Activated CD4-positive, alpha-beta T cell treated with anti-CD3 and anti-CD28 coated beads, Interleukin-2, amount 50 U/mL, for 48 hours (primary cell): ENCODE data around the gene RNF225.
"Not testable (repeated sequence)": the region's sequence is repeated elsewhere in the genome, so short reads cannot be mapped to it uniquely, and the experiment has no call there.

Source experiments
- DNase-seq, 2 experiments: peaks; one replicate each; pipeline ENCODE4 v3.0.0-alpha.2; 2020

The RNF225 gene

DNA sequence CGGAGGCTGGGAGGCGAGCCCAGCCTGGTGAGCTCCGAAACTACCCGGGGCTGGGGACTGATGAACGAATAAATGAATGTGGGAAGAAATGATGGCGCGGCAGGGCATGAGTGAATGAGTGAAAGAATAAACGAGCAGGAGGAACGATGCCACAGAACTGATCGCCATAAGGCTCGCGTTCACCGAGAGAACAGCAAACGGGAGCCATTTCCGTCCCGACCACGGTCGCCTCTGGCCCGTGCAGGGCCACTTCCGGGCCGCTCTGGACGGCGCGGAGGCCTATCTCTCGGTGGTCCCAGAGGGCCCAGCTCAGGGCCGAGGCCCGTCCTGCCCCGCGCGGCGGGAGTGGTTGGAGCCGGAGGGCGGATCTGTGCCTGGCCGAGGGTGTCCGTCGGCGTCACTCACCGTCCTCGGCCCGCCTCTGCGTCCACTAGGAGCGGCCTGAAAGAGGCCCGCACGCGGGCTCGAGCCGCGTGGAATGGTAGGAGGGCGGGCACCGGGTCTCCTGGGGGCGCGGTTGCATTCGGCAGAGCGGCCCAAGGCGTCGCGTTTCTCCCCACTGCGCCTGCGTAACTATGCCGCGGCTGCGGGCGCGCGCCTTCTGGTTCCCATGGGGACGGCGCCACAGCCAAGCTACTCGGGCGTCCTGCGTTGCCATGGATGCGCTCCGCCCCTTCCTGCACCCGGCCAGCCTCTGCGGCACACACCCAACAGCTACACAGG, 33.0 kb upstream of the RNF225 start, which contains the start of gene ZNF497:
TSS of gene ZNF497 (minus strand) at position 480 of the 723 bp plus-strand sequence. CDS start 5,116 bp downstream, outside the sequence.
- DNase-seq = peak; percentile 98

DNA sequence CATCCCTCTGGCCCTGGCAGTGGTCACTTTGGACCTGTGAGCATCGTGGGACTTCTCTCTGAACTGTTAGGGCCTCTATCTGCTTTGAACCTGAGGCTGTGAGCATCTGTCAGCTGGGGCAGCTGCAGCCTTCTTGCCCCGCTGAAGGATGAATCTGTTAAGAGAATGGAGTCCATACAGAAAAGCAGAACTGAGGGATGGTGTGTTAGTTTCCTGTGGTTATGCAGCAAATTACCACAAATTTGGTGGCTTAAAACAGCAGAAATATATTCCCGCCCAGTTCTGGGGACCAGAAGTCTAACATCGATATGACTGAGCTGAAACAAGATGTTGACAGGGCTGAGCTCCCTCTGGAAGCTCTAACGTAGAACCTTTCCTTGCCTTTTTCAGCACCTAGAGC, 31.3 kb upstream of the RNF225 start:
- DNase-seq = no peak

DNA sequence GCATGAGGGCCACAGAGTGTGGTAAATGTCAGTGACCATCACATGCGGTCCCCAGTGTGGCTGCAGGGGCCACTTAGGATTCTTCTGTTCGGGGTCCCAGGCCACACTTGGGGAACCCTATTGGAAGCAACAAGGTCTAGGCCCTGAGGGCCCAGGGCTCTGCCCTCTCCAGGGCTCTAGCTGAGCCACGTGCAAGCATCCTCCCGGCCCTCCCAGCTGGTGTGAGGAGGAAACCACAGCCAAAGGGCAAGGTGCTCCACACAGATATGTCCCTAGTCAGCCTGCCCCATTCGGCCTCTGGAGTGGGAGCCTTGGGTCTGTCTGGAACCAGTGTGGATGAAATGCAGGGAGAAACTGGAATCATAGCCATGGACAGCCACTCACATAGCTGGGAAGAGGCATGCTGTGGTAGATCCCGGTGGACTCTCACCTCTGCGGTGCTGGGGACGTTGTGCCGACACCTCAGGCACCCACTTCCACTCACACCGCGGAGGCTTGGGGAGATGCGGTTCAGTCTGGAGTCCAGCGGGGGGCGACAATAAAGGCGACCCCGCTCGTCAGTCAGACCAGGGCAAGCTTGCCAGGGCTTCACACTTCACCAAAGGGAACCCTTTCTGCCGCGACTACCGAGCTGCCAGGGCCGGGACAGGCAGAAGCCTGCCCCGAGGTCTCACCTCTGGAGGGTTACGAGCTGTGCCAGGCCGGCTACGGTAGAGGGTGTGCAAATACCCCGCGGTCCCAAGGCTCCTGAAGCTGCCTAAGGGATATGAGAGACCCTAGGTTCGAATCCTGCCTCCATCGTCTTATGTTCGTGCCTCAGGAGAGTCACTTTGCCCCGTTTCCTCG, 28.6 kb upstream of the RNF225 start:
- no peak for DNase-seq

DNA sequence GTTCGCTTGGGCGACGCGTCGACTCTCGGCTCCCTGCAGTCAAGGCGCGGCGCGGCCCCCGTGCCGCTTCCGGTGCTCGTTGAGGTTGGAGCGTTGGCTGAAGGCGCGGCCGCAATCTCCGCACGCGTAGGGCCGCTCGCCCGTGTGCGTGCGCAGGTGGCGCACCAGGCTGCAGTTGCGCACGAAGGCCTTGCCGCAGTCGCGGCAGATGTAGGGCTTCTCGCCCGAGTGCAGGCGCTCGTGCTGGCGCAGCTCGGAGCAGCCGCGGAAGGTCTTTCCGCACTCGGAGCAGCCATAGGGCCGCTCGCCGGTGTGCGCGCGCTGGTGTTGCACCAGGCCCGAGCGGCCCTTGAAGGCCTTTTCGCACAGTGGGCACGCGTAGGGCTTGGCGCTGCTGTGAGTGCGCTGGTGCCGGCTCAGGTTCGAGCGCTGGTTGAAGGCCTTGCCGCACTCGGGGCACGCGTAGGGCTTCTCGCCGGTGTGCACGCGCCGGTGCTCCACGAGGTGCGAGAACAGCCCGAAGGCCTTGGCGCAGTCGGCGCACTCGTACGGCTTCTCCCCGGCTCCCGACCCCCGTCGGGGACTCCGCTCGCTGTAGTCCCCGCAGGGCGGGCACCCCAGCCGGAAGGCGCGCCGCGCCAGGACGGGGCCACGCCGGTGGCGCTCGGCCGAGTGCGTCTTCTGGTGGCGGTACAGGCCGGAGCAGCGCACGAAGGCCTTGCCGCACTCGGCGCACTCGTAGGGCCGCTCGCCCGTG, 27.6 kb upstream of the RNF225 start:
- DNase-seq = no peak

DNA sequence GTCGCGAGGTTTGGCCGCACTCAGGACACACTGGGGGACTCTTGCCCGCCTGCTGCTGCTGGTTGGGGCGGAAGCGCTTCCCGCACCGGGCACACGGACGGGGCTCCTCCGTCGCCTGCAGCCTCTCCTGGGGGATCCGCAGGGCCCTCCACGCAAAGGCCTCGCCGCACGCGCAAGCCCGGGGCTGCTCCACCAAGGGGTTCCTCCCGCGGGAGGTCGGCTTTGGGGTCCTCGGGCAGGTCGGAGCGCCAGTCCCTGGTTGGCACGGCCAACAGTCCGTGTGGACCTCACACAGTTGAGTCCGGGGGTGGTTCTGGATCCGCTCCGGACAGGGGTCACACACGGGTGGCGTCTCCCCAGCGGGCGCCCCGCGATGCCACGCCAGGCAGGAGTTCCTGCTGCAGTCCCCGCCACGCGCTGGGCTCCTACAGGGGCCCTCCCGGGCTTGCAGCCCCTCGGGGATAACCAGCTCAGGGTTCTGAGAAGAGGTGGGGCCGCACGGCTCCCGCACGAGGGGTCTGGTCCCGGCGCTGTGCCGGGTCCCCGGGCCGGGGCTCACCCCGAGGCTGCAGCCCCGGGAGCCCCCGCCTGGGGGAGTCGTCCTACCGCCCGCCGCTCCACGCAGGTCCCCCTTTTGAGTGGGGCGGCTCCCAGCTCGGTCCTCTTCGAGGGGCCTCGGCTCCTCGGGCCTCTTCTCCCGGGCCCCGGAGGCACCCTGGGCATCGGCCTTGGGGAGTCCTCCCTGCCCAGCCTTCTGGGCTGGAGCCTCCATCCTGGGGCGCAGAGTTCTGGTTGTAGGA, 26.7 kb upstream of the RNF225 start:
- DNase-seq = no peak

DNA sequence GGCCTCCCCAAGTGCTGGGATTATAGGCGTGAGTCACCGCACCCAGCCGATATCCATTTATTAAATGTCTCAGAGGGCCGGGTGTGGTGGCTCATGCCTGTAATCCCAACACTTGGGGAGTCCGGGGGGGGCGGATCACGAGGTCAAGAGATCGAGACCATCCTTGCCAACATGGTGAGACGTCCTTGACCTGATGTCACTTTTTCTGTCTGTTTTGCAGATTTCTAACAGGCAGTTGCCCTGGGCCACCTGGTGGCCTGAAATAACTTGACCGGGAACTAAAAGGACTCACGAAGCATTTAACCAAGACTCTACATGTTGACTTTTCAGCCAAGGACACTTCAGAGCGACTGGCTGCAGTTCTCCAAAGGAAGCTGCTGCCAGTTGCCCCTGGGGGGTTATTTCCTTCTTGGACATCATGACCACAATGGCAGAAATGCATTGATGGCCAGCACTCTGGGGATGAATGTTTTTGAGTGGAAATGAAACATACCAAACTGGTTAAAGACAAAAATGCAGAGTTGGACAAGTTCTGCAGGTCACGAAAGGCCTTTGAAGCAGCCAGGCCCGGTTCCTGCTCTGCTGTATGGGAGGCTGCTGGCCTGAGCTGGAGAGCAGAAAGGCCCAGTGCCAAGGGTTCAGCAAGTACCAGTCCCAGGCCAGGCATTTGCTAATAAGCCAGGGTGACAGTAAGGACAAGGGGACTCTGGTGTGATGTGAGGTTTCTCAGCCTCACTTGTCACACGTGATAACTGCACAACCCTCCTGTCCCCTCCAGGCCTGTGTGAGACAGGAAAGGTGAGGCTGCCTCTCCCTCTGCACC, 22.9 kb upstream of the RNF225 start:
- no peak for DNase-seq

DNA sequence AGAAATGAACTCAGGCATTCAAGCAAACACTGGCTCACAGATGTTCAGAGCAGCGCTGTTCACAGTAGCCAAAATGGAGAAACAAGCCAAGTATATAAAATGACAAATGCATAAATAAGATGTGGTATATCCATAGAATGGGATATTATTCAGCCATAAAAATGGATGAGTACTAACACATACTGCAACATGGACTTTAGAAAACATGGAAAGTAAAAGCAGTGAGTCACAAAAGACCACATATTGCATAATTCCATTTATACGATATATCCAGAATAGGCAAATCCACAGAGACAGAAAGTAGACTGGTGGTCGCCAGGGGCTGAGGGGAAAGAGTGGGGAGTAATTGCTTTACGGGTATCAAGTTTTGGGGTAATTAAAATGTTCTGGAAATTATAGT, 21.3 kb upstream of the RNF225 start:
- no peak for DNase-seq

DNA sequence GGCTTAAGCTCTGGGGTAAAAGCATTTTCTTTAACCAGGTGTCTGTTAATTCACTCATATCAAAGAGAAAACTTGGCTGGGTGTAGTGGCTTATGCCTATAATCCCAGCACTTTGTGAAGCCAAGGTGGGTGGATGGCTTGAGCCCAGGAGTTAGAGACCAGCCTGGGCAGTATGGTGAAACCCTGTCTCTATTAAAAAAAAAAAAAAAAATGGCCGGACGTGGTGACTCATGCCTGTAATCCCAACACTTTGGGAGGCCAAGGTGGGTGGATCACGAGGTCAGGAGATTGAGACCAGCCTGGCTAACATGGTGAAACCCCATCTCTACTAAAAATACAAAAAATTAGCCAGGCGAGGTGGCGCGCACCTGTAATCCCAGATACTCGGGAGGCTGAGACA, 18.7 kb upstream of the RNF225 start:
- not testable (repeated sequence) for DNase-seq

DNA sequence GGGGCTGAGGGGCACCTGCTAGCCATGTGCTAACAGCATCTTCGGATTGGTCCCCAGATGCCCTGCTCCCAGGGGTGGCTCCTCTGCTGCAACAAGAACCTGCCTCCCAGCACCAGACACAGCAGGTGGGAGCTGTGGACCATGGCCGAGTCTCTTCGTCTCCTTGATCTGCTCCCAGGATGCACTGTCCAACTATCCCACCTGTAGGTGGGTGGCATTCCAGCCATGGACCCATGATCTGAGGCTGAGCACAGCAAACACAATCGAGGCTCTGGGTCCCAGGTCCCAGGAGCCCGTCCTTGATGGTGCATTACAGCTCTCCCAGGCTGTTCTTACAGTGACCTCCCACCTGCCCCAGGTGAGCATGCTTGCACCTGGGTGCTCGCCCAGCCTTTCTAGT, 16.2 kb upstream of the RNF225 start:
- DNase-seq = no peak

DNA sequence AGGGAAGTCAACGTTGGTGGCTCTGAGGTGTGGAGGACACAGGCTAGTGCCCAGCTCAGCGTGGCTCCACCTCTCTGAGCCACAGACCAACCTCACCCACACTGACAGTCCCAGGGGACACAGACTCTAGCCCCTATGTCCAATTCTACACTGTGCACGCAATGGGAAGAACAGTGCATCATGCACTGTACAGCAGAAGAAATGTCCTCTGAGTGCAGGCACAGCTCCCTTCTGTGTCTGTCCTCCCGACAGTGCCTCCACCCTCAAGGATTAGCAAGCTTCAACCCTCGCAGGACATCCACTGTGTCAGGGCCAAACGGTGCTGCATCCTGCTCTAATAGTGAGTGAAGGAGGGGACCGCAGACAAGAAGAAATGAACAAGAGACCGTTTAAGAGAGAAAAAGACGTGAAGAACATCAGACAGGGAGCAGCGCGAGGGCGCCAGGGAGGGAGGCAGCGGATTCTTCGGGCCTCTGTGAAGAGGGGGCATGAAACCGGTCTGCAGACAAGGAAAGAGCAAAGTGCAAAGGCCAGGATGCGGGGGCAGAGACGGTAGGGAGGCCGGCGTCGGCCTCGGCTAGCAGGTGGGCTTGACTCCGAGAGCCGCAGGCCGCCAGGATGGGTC, 15.3 kb upstream of the RNF225 start:
- peak in 1 of 2 experiments; percentile 28 for DNase-seq

DNA sequence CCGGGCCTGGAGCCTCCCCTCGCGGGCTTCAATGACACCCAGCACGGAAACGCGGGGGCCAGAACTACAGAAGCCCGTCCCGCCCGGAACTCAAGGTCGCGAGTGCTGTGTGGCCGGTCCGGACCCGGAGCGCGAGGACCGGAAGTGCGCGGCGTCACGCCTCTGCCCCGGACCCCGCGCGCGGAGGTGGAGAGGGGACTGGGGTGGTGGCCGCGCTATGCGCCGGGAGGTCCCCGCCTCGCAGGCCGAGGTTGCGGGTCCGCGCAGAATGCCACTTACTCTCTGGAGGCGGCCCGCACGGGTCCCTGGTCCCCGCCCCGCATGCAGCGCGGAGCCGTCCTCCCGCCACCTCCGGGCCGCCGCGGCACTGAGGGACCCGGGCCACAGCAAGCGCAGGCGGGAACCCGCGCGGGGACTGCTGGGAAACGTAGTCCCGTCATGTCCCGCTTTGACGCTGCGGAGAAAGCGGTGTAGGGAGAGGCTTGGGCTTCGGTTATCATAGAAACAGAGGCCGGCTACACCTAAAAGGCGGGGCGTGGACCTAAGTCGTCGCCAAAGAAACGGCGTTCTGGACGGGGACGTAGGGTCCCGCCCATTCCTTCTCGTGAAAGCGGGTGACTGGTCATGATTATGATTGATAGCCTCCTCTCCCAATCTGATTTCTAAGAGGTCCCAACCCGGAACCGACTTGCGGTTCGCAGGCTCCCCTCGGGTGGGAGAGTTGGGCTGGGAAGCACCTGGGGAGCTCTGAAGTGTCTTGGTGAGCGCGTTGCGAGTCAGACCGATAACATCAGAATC, 14.6 kb upstream of the RNF225 start, which contains the start of gene ZNF837:
TSS of gene ZNF837 (minus strand) at position 369 of the 798 bp plus-strand sequence. CDS start 11,698 bp downstream, outside the sequence.
- DNase-seq = peak; percentile 95 to 97

DNA sequence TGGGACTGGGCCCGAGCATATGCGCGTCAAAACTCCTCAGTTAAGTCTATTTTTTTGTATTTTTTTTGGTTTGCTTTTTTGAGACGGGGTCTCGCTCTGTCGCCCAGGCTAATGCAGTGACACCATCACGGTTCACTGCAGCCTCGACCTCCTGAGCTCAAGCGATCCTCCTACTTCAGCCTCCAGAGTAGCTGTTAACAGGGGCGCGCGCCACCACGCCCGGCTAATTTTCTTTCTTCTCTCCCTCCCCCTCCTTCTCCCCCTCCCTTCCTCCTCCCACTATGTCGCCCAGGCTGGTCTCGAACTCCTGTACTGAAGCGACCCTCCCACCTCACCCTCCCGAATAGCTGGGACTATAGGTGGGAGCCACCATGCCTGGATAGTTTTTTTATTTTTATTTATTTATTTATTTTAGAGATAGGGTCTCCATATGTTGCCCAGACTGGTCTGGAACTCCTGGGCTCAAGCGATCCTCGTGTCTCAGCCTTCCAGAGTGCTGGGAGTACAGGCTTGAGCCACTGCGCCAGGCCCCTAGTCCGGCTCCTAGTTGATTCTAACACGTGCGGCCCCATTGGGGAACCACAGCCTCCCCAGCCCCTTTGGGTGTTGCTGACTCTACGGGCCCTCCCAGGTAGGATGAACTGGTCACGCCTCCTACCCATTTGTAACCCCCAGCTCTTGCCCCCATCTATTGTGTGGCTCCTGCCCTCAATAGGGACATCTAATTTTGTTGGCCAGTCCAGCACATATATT, 13.8 kb upstream of the RNF225 start:
- no peak for DNase-seq

DNA sequence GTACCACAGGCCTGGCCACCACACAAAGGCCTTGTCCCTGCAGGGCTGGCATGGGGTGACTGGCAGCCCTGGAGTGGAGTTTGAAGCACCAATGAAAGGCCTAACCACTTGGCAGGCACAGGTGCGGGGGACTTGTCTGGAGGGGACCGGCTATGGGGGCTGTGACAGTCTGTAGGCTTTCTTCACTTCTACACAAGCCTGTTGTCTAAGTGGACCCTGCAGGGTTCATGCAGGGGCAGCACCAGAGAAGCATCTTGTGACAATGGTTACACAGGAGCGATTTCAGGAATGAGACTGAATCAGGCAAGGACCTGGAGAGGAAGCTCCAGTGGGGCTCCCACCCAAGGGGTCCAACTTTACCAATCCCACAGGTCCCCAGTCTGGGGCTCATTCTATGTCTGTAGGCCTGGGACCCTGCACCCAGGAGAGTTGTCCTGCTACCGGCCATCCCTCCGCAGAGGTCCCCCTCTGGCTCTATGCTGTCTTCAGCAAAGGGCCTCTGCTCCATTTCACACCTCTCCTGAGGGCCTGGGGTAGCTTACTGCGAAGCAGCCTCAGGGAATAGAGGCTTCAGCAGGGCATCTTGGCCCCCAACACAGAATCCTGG, 12.4 kb upstream of the RNF225 start:
- DNase-seq = no peak

DNA sequence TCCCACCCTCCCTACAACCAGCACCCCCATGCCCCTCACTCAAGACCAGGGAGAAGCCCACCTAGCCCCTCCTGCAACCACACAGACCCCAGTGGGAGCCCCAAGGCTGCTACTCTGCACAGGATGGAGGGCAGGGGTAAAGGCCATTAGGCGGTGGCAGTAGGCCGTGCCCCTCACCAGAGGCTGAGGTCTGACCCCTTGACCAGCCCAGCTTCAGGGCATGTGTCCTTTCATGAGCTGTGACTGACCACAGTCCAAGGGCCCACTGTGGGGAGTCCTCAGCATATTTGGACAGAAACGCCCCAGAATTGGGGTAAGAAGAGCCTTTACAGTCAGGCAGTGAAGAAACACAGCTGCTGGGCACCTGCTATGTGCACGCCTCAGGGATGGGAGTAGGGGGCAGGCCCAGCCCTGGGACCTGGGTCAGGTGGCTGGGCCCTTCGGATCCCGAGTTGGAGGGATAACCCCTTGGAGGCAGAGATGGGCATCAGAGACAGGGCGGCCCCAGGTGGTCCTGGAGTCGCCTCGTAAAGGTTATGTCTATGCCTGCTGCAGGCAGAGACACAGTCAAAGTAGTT, 10.1 kb upstream of the RNF225 start:
- DNase-seq = no peak

DNA sequence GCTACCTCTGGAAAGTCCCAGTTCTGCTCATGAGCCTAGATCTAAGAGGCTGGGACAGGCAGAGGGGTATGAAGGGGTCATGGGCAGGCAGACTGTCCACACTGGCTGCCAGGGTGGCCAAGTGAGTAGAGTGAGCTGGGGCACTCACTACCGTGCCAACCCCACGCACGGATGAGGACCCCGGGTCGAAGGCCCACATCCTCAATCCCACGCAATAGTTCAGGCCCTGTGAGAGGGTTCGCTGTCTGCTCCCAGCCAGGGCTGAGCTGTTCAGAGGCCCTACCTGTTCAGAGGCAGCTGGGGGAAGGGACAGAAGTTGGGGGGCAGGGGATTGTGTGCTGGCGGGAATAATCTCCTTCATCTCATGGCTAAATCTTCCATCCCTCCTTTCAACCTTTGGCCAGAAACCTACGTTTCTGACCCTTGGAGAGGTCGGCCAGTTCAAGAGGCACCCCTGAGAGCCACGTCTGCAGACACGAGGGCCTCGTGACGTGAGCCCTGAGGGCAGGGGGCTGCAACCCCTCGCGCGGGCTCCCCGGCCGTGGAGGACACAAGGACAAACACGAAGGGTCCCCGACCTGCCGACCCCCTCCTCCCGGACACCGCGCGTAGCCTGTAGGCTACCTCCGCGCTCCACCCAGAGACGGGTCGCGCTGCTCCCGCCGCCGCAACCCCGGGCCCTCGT, 9.4 kb upstream of the RNF225 start:
- peak; percentile 46 to 47 for DNase-seq

DNA sequence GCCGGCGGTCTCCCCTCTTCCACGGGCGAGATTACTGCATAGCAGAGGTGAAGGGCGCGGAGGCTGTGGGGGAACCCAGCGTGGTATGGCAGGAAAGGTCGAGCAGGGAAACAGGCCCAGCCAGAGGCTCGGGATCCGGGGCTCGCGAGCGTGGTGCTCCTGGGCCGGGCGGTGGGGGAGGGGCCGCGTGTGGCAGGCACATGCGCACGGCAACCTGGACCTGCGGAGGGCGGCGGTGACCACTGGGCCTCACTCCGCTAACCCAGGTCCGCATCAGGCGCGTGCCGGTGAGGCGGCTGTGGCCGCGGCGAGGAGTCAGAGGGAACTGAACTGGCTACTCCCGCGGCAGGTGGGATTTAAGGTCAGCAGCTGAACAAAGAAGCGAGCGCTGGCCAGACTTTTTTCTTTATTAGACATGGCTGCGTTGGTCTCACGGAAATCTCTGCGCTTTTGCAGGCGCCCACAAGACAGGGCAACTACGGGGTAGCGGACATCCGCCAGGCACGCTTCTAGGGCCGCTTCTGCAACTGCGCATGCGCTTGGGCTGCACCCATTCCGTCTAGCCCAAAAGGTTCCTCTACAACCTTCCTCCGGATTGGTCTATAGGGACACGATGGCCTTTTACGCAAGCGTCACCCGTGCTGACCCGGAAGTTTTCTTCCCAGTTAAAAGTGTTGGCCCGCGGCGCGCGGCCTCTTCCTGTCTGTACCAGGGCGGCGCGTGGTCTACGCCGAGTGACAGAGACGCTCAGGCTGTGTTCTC, 8.7 kb upstream of the RNF225 start, which contains the start of gene RPS5:
TSS of gene RPS5 (plus strand) at position 694 of the 762 bp plus-strand sequence. CDS start 869 bp downstream, outside the sequence.
- DNase-seq = peak; percentile 92 to 95
